K562 (cell line): ENCODE results near the gene UBE2V1. TPM values are rescaled to one million over a fixed set of nuclear protein-coding genes. Genes with fewer than 3 reads are reported as not detected.

Experiments used
- AFF1 ChIP-seq, 2 experiments: fragments of 450-650 bp; IDR thresholded peaks; 2 replicates each; pipeline ENCODE4 v1.6.1; 2018; ENCODE audit warnings: mild to moderate bottlenecking in 2 of 2, low read depth in 1 of 2; ENCODE audit not compliant: partially characterized antibody in 2 of 2
- CBX1 ChIP-seq: sonication (generic); IDR thresholded peaks from 2 replicates; pipeline ENCODE4 v1.6.1; 2016; ENCODE audit warnings: antibody characterized with exemption, low read depth, mild to moderate bottlenecking
- CCAR2 ChIP-seq: fragments of 200-400 bp; formaldehyde crosslinking; IDR thresholded peaks from 2 replicates; pipeline ENCODE4 v1.6.1; 2017; ENCODE audit warnings: mild to moderate bottlenecking, low read depth, low read length
- DNMT1 ChIP-seq: fragments of 450-650 bp; IDR thresholded peaks from 2 replicates; pipeline ENCODE4 v1.6.1; 2016; ENCODE audit warnings: antibody characterized with exemption, mild to moderate bottlenecking
- ELF4 ChIP-seq: fragments of 450-650 bp; formaldehyde crosslinking; IDR thresholded peaks from 2 replicates; pipeline ENCODE4 v1.4.0; 2022; ENCODE audit warnings: missing genetic modification characterization
- IRF9 ChIP-seq: fragments of 450-650 bp; IDR thresholded peaks from 2 replicates; pipeline ENCODE4 v1.6.1; 2016; ENCODE audit warnings: missing biosample characterization, missing genetic modification characterization
- MAFF ChIP-seq: IDR thresholded peaks from 2 replicates; pipeline ENCODE4 v1.6.1; 2012; ENCODE audit warnings: low read length, improper control_type of control experiment
- SAP30 ChIP-seq: fragments of 200-600 bp; sonication (generic); IDR thresholded peaks from 2 replicates; pipeline ENCODE4 v1.6.1; 2012; ENCODE audit warnings: borderline replicate concordance, low read depth, mild to moderate bottlenecking, moderate library complexity, low read length, control low read depth, inconsistent platforms; ENCODE audit not compliant: insufficient read depth, poor library complexity, severe bottlenecking
- TSC22D4 ChIP-seq: fragments of 450-650 bp; IDR thresholded peaks from 2 replicates; pipeline ENCODE4 v1.6.1; 2016; ENCODE audit warnings: missing genetic modification characterization, missing biosample characterization, control low read depth
- ZNF583 ChIP-seq: fragments of 250-450 bp; sonication (Bioruptor Pico); IDR thresholded peaks from 2 replicates; pipeline ENCODE4 v1.4.0; 2020
- ZNF76 ChIP-seq: fragments of 250-450 bp; sonication (Bioruptor Pico); IDR thresholded peaks from 2 replicates; pipeline ENCODE4 v1.4.0; 2020; ENCODE audit warnings: mild to moderate bottlenecking, moderate library complexity, borderline replicate concordance
- ZZZ3 ChIP-seq: fragments of 450-650 bp; IDR thresholded peaks from 2 replicates; pipeline ENCODE4 v1.6.1; 2016; ENCODE audit warnings: antibody characterized with exemption, mild to moderate bottlenecking, moderate library complexity
- polyA plus RNA-seq, 8 experiments: library from polyadenylated mRNA; depleted of rRNA in 4 of 8; stranded (reverse) in 5 of 8; unstranded in 3 of 8; fragments of >200 nt; fragmentation: Nextera tagmentation in 2 of 8; fragmentation: Illumina TruSeq in 1 of 8; extraction: Ambion mirVana in 2 of 8; extraction: Trizol in 1 of 8; gene quantifications; 2 replicates each; pipeline versions ENCODE4 v1.2.1 to v1.2.3, GENCODE V29; 2011 to 2014; ENCODE audit warnings: inconsistent platforms in 1 of 8, missing spikeins in 1 of 8
- total RNA-seq, 7 experiments: library from RNA; depleted of rRNA in 6 of 7; stranded (reverse); fragments of >200 nt in 6 of 7; fragmentation: Illumina TruSeq in 2 of 7; extraction: Trizol in 2 of 7; gene quantifications; 2 replicates each; pipeline versions ENCODE4 v1.2.1 to v1.2.3, GENCODE V29; 2011 to 2021; ENCODE audit warnings: low replicate concordance in 1 of 7

Gene UBE2V1
- total and polyA plus RNA-seq, 9 of the 15 experiments (the other 6 are each of a cell fraction or from before 2014, with no cell fraction given): 93.0 to 357 (median 119) TPM

- TF ChIP-seq CCAR2: no peak
- TF ChIP-seq IRF9 (tag): no peak
- TF ChIP-seq ELF4 (CRISPR knock-in tag): no peak
- no peak for TF ChIP-seq ZNF583 (CRISPR knock-in tag)
- TF ChIP-seq CBX1: no peak
- TF ChIP-seq DNMT1: no peak
- no peak for TF ChIP-seq MAFF
- TF ChIP-seq SAP30: no peak
- no peak for TF ChIP-seq TSC22D4
- TF ChIP-seq AFF1 (IDR thresholded peaks at IDR 0.05; ENCODE audit: low read depth in 1 of 2, partially characterized antibody in 2 of 2): no peak
- TF ChIP-seq ZZZ3: no peak
- no peak for TF ChIP-seq ZNF76 (CRISPR knock-in tag)
These were observed 15.1 kb downstream of the UBE2V1 start (continued) for GRCh38 chr20:50097843-50098242.
